ENCODE results near the gene STRN3.
"Not testable (repeated sequence)": the region's sequence is repeated elsewhere in the genome, so short reads cannot be mapped to it uniquely, and the experiment has no call there.

The STRN3 gene

GRCh38 chr14:30908826-30909225 is 117.4 kb downstream of the STRN3 start:
- peaks cover 8% of the 10 kb centered on the region for H3K36me3 ChIP-seq (ENCODE audit: insufficient read depth, low read length)

GRCh38 chr14:30907659-30908057 is 118.5 kb downstream of the STRN3 start:
- no peaks in the 10 kb centered on the region for H3K9me3 ChIP-seq (ENCODE audit: control insufficient read depth, insufficient read depth, low read length)
- H3K9ac ChIP-seq (ENCODE audit: low read depth, low read length) = no peak overlapping the region
- no peaks in the 10 kb centered on the region for H3K4me1 ChIP-seq (ENCODE audit: insufficient read depth, low read length)
- peaks cover 8% of the 10 kb centered on the region for H3K36me3 ChIP-seq (ENCODE audit: insufficient read depth, low read length)

More at GRCh38 chr14:30908826-30909225, 117.4 kb downstream of the STRN3 start:
- no peaks in the 10 kb centered on the region for H3K9me3 ChIP-seq (ENCODE audit: control insufficient read depth, insufficient read depth, low read length)
- no peak overlapping the region for H3K9ac ChIP-seq (ENCODE audit: low read depth, low read length)
- no peaks in the 10 kb centered on the region for H3K4me1 ChIP-seq (ENCODE audit: insufficient read depth, low read length)

- Histone ChIP-seq H3K36me3 (ENCODE audit: insufficient read depth, low read length) (peaks cover 8% of the 10 kb centered on the region), H3K9ac (ENCODE audit: low read depth, low read length) (no peak overlapping the region), H3K4me1 (ENCODE audit: insufficient read depth, low read length) (no peaks in the 10 kb centered on the region), H3K9me3 (ENCODE audit: control insufficient read depth, insufficient read depth, low read length) (no peaks in the 10 kb centered on the region)
Observed at GRCh38 chr14:30906752-30907658, 119.2 kb downstream of the STRN3 start.

- peaks cover 8% of the 10 kb centered on the region for H3K36me3 ChIP-seq (ENCODE audit: insufficient read depth, low read length)
- no peaks in the 10 kb centered on the region for H3K9me3 ChIP-seq (ENCODE audit: control insufficient read depth, insufficient read depth, low read length)
- H3K4me1 ChIP-seq (ENCODE audit: insufficient read depth, low read length) = no peaks in the 10 kb centered on the region
- no peak overlapping the region for H3K9ac ChIP-seq (ENCODE audit: low read depth, low read length)
Observed at GRCh38 chr14:30903285-30904124, 122.7 kb downstream of the STRN3 start.

- H3K9me3 ChIP-seq (ENCODE audit: control insufficient read depth, insufficient read depth, low read length); H3K9ac ChIP-seq (ENCODE audit: low read depth, low read length); H3K36me3 ChIP-seq (ENCODE audit: insufficient read depth, low read length); H3K4me1 ChIP-seq (ENCODE audit: insufficient read depth, low read length): not testable (repeated sequence)
Observed at GRCh38 chr14:30897121-30897520, 129.1 kb downstream of the STRN3 start.

- Histone ChIP-seq H3K9ac (ENCODE audit: low read depth, low read length) (no peak overlapping the region), H3K4me1 (ENCODE audit: insufficient read depth, low read length) (no peaks in the 10 kb centered on the region), H3K9me3 (ENCODE audit: control insufficient read depth, insufficient read depth, low read length) (no peaks in the 10 kb centered on the region), H3K36me3 (ENCODE audit: insufficient read depth, low read length) (peaks cover 4% of the 10 kb centered on the region; the same call in 1 of the 2 replicates)
Observed at GRCh38 chr14:30896435-30896834, 129.7 kb downstream of the STRN3 start.

- H3K9me3 ChIP-seq (ENCODE audit: control insufficient read depth, insufficient read depth, low read length) = no peaks in the 10 kb centered on the region
- peaks cover 4% of the 10 kb centered on the region; the same call in 1 of the 2 replicates for H3K36me3 ChIP-seq (ENCODE audit: insufficient read depth, low read length)
- no peak overlapping the region for H3K9ac ChIP-seq (ENCODE audit: low read depth, low read length)
Observed at GRCh38 chr14:30894923-30895515, 131.2 kb downstream of the STRN3 start.

GRCh38 chr14:30893819-30894218 is 132.4 kb downstream of the STRN3 start:
- no peaks in the 10 kb centered on the region for H3K9me3 ChIP-seq (ENCODE audit: control insufficient read depth, insufficient read depth, low read length)
- peaks cover 4% of the 10 kb centered on the region; the same call in 1 of the 2 replicates for H3K36me3 ChIP-seq (ENCODE audit: insufficient read depth, low read length)
- no peaks in the 10 kb centered on the region for H3K4me1 ChIP-seq (ENCODE audit: insufficient read depth, low read length)
- H3K9ac ChIP-seq (ENCODE audit: low read depth, low read length) = no peak overlapping the region

More at GRCh38 chr14:30894923-30895515, 131.2 kb downstream of the STRN3 start:
- H3K4me1 ChIP-seq (ENCODE audit: insufficient read depth, low read length) = no peaks in the 10 kb centered on the region

GRCh38 chr14:30889244-30889594 is 137.0 kb downstream of the STRN3 start:
- H3K9me3 ChIP-seq (ENCODE audit: control insufficient read depth, insufficient read depth, low read length) = no peaks in the 10 kb centered on the region
- no peaks in the 10 kb centered on the region for H3K36me3 ChIP-seq (ENCODE audit: insufficient read depth, low read length)
- H3K4me1 ChIP-seq (ENCODE audit: insufficient read depth, low read length) = no peaks in the 10 kb centered on the region
- no peak overlapping the region for H3K9ac ChIP-seq (ENCODE audit: low read depth, low read length)

GRCh38 chr14:30888480-30889243 is 137.5 kb downstream of the STRN3 start:
- Histone ChIP-seq H3K36me3 (ENCODE audit: insufficient read depth, low read length) (no peaks in the 10 kb centered on the region), H3K9ac (ENCODE audit: low read depth, low read length) (no peak overlapping the region), H3K4me1 (ENCODE audit: insufficient read depth, low read length) (no peaks in the 10 kb centered on the region), H3K9me3 (ENCODE audit: control insufficient read depth, insufficient read depth, low read length) (no peaks in the 10 kb centered on the region)

GRCh38 chr14:30885840-30886740 is 140.1 kb downstream of the STRN3 start:
- Histone ChIP-seq H3K9me3 (ENCODE audit: control insufficient read depth, insufficient read depth, low read length) (no peaks in the 10 kb centered on the region), H3K4me1 (ENCODE audit: insufficient read depth, low read length) (no peaks in the 10 kb centered on the region), H3K9ac (ENCODE audit: low read depth, low read length) (no peak overlapping the region), H3K36me3 (ENCODE audit: insufficient read depth, low read length) (no peaks in the 10 kb centered on the region)

GRCh38 chr14:30884901-30885300 is 141.3 kb downstream of the STRN3 start:
- Histone ChIP-seq H3K9me3 (ENCODE audit: control insufficient read depth, insufficient read depth, low read length) (no peaks in the 10 kb centered on the region), H3K36me3 (ENCODE audit: insufficient read depth, low read length) (no peaks in the 10 kb centered on the region), H3K4me1 (ENCODE audit: insufficient read depth, low read length) (no peaks in the 10 kb centered on the region), H3K9ac (ENCODE audit: low read depth, low read length) (no peak overlapping the region)

Data from ES-I3 (cell line).